Measurements from ENCODE around the gene OCEL1. TPM values are rescaled to one million over a fixed set of nuclear protein-coding genes. Genes with fewer than 3 reads are reported as not detected.

The OCEL1 gene
- total and polyA plus RNA-seq, 2 of the 13 experiments (the other 11 are each of a cell fraction or from before 2014, with no cell fraction given) = 10.6 to 17.2 TPM

GRCh38 chr19:17266975-17267788, 41.2 kb downstream of the OCEL1 start, which contains the start of gene BABAM1 (continued):
- TF ChIP-seq ZNF407 (CRISPR knock-in tag; IDR thresholded peaks at IDR 0.05; ENCODE audit: not compliant biosample characterization) = no peak
- TF ChIP-seq, protein P1, sequence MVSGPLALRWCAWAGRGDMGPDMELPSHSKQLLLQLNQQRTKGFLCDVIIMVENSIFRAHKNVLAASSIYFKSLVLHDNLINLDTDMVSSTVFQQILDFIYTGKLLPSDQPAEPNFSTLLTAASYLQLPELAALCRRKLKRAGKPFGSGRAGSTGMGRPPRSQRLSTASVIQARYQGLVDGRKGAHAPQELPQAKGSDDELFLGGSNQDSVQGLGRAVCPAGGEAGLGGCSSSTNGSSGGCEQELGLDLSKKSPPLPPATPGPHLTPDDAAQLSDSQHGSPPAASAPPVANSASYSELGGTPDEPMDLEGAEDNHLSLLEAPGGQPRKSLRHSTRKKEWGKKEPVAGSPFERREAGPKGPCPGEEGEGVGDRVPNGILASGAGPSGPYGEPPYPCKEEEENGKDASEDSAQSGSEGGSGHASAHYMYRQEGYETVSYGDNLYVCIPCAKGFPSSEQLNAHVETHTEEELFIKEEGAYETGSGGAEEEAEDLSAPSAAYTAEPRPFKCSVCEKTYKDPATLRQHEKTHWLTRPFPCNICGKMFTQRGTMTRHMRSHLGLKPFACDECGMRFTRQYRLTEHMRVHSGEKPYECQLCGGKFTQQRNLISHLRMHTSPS (CRISPR knock-in tag; IDR thresholded peaks at IDR 0.05; ENCODE audit: low read depth) = no peak
- TF ChIP-seq ZKSCAN5 (CRISPR knock-in tag; IDR thresholded peaks at IDR 0.05) = no peak
- TF ChIP-seq, protein P2, sequence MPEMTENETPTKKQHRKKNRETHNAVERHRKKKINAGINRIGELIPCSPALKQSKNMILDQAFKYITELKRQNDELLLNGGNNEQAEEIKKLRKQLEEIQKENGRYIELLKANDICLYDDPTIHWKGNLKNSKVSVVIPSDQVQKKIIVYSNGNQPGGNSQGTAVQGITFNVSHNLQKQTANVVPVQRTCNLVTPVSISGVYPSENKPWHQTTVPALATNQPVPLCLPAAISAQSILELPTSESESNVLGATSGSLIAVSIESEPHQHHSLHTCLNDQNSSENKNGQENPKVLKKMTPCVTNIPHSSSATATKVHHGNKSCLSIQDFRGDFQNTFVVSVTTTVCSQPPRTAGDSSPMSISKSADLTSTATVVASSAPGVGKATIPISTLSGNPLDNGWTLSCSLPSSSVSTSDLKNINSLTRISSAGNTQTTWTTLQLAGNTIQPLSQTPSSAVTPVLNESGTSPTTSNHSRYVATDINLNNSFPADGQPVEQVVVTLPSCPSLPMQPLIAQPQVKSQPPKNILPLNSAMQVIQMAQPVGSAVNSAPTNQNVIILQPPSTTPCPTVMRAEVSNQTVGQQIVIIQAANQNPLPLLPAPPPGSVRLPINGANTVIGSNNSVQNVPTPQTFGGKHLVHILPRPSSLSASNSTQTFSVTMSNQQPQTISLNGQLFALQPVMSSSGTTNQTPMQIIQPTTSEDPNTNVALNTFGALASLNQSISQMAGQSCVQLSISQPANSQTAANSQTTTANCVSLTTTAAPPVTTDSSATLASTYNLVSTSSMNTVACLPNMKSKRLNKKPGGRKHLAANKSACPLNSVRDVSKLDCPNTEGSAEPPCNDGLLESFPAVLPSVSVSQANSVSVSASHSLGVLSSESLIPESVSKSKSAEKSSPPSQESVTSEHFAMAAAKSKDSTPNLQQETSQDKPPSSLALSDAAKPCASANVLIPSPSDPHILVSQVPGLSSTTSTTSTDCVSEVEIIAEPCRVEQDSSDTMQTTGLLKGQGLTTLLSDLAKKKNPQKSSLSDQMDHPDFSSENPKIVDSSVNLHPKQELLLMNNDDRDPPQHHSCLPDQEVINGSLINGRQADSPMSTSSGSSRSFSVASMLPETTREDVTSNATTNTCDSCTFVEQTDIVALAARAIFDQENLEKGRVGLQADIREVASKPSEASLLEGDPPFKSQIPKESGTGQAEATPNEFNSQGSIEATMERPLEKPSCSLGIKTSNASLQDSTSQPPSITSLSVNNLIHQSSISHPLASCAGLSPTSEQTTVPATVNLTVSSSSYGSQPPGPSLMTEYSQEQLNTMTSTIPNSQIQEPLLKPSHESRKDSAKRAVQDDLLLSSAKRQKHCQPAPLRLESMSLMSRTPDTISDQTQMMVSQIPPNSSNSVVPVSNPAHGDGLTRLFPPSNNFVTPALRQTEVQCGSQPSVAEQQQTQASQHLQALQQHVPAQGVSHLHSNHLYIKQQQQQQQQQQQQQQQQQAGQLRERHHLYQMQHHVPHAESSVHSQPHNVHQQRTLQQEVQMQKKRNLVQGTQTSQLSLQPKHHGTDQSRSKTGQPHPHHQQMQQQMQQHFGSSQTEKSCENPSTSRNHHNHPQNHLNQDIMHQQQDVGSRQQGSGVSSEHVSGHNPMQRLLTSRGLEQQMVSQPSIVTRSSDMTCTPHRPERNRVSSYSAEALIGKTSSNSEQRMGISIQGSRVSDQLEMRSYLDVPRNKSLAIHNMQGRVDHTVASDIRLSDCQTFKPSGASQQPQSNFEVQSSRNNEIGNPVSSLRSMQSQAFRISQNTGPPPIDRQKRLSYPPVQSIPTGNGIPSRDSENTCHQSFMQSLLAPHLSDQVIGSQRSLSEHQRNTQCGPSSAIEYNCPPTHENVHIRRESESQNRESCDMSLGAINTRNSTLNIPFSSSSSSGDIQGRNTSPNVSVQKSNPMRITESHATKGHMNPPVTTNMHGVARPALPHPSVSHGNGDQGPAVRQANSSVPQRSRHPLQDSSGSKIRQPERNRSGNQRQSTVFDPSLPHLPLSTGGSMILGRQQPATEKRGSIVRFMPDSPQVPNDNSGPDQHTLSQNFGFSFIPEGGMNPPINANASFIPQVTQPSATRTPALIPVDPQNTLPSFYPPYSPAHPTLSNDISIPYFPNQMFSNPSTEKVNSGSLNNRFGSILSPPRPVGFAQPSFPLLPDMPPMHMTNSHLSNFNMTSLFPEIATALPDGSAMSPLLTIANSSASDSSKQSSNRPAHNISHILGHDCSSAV (CRISPR knock-in tag; IDR thresholded peaks at IDR 0.05; ENCODE audit: borderline replicate concordance) = no peak
- TF ChIP-seq, protein P3, sequence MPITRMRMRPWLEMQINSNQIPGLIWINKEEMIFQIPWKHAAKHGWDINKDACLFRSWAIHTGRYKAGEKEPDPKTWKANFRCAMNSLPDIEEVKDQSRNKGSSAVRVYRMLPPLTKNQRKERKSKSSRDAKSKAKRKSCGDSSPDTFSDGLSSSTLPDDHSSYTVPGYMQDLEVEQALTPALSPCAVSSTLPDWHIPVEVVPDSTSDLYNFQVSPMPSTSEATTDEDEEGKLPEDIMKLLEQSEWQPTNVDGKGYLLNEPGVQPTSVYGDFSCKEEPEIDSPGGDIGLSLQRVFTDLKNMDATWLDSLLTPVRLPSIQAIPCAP (CRISPR knock-in tag; IDR thresholded peaks at IDR 0.05; ENCODE audit: low read depth) = no peak
- TF ChIP-seq PAWR (CRISPR knock-in tag; IDR thresholded peaks at IDR 0.05; ENCODE audit: borderline replicate concordance) = no peak
- TF ChIP-seq, protein P4, sequence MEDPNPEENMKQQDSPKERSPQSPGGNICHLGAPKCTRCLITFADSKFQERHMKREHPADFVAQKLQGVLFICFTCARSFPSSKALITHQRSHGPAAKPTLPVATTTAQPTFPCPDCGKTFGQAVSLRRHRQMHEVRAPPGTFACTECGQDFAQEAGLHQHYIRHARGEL (CRISPR knock-in tag; IDR thresholded peaks at IDR 0.05) = no peak

Measured in HepG2 (cell line).